ENCODE results near the gene STK4. TPM values are rescaled to one million over a fixed set of nuclear protein-coding genes. Genes with fewer than 3 reads are reported as not detected.

Gene STK4
- total RNA-seq, 1 donor from 2014 or later: 17.7 TPM

DNA sequence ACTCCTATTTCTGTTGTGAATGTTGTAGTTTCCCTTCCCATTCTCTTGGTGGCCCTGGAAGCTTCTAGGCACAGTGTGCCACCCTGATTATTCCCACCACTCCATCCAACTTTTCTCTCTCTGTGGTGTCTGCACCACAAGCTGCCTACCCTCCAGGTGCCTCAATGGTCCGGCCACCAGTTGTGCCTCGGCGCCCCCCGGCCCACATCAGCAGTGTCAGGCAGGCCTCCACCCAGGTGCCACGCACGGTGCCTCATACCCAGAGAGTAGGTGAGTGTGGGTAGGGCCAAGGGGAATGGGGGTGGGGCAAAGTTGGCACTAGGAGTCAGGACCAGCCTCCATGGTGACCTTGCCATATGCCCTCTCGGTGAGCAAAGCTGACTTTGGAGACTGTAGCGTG, 33.4 kb upstream of the STK4 start:
- Histone ChIP-seq H3K27ac (ENCODE audit: low read depth, low read length) (no peak overlapping the region), H3K27me3 (ENCODE audit: control insufficient read depth in 3 of 3, insufficient read depth in 3 of 3, low read length in 3 of 3) (no peaks in the 10 kb centered on the region), H3K9me3 (ENCODE audit: control insufficient read depth in 3 of 3, low read length in 3 of 3) (no peaks in the 10 kb centered on the region), H3K4me3 (ENCODE audit: low read length in 3 of 3) (no peak overlapping the region), H3K9ac (ENCODE audit: low read depth in 1 of 3, low read length in 3 of 3) (no peak overlapping the region), H3K4me1 (ENCODE audit: control insufficient read depth in 3 of 3, insufficient read depth in 3 of 3, low read length in 3 of 3) (peaks cover 0 to 6% (median 0%) of the 10 kb centered on the region in 3 donors), H3K36me3 (ENCODE audit: control insufficient read depth in 3 of 3, insufficient read depth in 3 of 3, low read length in 3 of 3) (peaks cover 0 to 5% (median 1%) of the 10 kb centered on the region in 3 donors)

DNA sequence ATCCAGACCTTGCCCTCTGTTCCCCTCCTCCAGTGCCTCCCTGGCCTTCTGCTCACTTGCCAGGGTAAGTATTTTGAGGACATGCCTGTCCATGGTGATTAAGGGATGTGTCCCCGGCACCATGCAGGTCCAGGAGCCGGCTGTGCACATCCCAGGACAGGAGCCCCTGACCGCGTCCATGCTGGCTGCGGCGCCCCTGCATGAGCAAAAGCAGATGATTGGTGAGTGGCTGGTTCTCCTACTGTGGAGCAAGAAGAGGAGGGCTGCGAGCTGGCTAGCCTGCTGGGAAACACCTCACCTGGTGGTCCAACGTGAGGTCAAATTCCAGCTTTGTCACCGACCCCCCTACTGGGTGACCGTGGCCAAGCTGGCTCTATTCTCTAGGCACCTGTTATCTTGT, 29.8 kb upstream of the STK4 start:
- Histone ChIP-seq H3K9ac (ENCODE audit: low read depth in 1 of 3, low read length in 3 of 3) (no peak overlapping the region), H3K4me1 (ENCODE audit: control insufficient read depth in 3 of 3, insufficient read depth in 3 of 3, low read length in 3 of 3) (peaks cover 0 to 6% (median 0%) of the 10 kb centered on the region in 3 donors), H3K27ac (ENCODE audit: low read depth, low read length) (no peak overlapping the region), H3K27me3 (ENCODE audit: control insufficient read depth in 3 of 3, insufficient read depth in 3 of 3, low read length in 3 of 3) (no peaks in the 10 kb centered on the region), H3K36me3 (ENCODE audit: control insufficient read depth in 3 of 3, insufficient read depth in 3 of 3, low read length in 3 of 3) (peaks cover 3 to 12% (median 9%) of the 10 kb centered on the region in 3 donors), H3K4me3 (ENCODE audit: low read length in 3 of 3) (no peak overlapping the region), H3K9me3 (ENCODE audit: control insufficient read depth in 3 of 3, low read length in 3 of 3) (no peaks in the 10 kb centered on the region)

DNA sequence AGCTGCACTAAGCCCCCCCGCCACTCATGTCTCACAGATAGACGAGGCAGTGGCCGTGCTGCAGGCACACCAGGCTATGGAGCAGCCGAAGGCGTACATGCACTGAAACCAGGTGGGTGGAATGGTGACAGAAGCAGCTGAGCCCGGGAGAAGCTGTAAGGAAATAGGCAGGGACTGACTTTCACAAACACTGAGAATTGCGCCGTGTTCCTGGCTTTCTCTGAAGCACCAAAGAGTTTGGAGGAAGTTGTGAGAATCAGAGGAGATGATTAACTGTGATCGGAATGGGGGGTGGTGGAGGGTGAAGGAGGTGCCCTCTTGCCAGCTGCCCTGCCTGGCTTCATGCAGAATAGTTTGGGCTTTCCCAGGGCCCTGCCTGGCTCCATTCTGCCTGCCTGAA, 27.7 kb upstream of the STK4 start:
- Histone ChIP-seq H3K27me3 (ENCODE audit: control insufficient read depth in 3 of 3, insufficient read depth in 3 of 3, low read length in 3 of 3) (no peaks in the 10 kb centered on the region), H3K36me3 (ENCODE audit: control insufficient read depth in 3 of 3, insufficient read depth in 3 of 3, low read length in 3 of 3) (peaks cover 21 to 34% (median 30%) of the 10 kb centered on the region in 3 donors), H3K9me3 (ENCODE audit: control insufficient read depth in 3 of 3, low read length in 3 of 3) (no peaks in the 10 kb centered on the region), H3K9ac (ENCODE audit: low read depth in 1 of 3, low read length in 3 of 3) (no peak overlapping the region), H3K4me1 (ENCODE audit: control insufficient read depth in 3 of 3, insufficient read depth in 3 of 3, low read length in 3 of 3) (no peaks in the 10 kb centered on the region), H3K4me3 (ENCODE audit: low read length in 3 of 3) (no peak overlapping the region), H3K27ac (ENCODE audit: low read depth, low read length) (no peak overlapping the region)

DNA sequence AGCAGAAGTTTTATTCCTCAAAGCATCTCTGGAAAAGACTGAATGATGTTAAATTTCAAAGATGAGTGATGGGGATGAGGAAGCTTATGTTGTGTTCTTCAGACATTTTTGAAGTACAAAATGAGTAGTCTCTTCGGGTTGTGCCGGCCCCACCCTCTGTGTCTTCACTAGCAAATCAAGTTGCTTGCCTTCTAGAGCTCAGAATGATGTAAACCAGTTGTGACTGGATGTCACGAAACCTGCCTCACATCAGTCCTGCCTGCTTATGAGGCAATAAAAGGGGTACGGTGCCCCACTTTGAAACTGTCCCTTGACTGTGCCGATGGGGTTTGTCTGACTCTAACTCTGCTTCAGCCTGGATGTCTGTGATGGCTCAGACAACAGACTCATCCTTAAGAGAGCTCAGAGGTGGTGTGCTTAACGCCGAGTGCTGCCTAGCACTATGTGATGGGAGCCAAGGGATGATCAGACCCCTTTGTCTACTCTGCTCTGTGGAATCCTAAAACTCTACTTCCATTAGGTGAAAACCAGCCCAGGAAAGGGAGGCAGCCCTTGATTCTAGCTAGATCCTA, 25.1 kb upstream of the STK4 start:
- Histone ChIP-seq H3K27me3 (ENCODE audit: control insufficient read depth in 3 of 3, insufficient read depth in 3 of 3, low read length in 3 of 3) (no peaks in the 10 kb centered on the region), H3K9ac (ENCODE audit: low read depth in 1 of 3, low read length in 3 of 3) (no peak overlapping the region), H3K9me3 (ENCODE audit: control insufficient read depth in 3 of 3, low read length in 3 of 3) (no peaks in the 10 kb centered on the region), H3K27ac (ENCODE audit: low read depth, low read length) (no peak overlapping the region), H3K4me3 (ENCODE audit: low read length in 3 of 3) (no peak overlapping the region), H3K36me3 (ENCODE audit: control insufficient read depth in 3 of 3, insufficient read depth in 3 of 3, low read length in 3 of 3) (peaks cover 25 to 47% (median 44%) of the 10 kb centered on the region in 3 donors), H3K4me1 (ENCODE audit: control insufficient read depth in 3 of 3, insufficient read depth in 3 of 3, low read length in 3 of 3) (no peaks in the 10 kb centered on the region)

DNA sequence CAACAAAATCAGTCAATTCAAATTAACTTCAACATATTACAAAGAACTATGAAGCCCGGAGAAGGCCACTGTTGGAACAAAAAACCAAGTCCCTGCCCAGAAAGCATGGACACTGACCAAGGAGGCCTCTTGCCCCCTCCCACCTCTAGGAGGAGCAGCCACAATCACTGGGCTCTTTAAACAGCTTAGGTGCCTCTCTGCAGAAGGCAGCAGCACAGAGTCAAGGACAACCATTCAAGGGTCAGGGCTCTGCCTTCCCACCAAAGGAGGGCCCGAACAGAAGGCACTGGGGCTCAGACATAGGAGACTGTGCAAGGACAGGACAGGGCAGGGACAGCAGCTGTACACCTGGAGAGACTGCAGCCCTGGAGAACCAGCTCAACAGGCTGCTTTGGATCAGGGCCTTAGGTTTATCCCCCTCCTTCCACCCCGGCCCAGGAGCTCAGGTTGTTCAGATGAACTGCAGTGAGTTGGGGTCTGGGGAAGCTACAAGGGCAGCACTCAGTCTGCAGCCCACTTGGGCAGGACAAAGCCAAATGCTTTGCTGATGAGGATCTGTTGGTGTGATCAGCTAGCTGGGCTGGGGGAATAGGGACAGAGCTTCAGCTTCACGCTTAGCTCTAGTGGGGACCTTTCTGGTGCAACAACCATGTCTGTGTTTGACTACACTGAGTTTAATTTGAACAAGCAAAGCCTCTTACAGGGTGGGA, 23.9 kb upstream of the STK4 start:
- H3K4me3 ChIP-seq (ENCODE audit: low read length in 3 of 3): no peak overlapping the region
- H3K36me3 ChIP-seq (ENCODE audit: control insufficient read depth in 3 of 3, insufficient read depth in 3 of 3, low read length in 3 of 3): peaks cover 28 to 51% (median 50%) of the 10 kb centered on the region in 3 donors
- H3K27ac ChIP-seq (ENCODE audit: low read depth, low read length): no peak overlapping the region

DNA sequence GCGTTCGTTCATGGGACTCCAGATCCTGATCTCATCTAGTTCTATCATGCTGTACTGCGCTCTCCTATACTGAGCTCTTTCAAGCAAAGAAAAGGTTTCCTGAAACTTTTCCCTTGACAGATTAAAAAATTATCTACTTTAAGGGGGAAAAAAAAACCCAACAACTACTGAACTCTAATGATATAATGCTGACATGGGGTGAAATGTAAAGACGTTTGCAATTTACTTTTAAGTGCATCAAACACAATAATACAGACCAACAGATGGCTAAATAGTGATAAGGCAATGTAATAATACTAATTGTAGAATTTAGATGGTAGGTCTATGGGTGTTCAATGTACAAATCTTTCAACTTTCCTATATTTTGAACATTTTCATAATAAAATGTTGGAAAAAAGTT, 22.5 kb upstream of the STK4 start:
- Histone ChIP-seq H3K9ac (ENCODE audit: low read depth in 1 of 3, low read length in 3 of 3) (no peak overlapping the region), H3K4me1 (ENCODE audit: control insufficient read depth in 3 of 3, insufficient read depth in 3 of 3, low read length in 3 of 3) (peaks cover 0 to 3% (median 0%) of the 10 kb centered on the region in 3 donors), H3K27me3 (ENCODE audit: control insufficient read depth in 3 of 3, insufficient read depth in 3 of 3, low read length in 3 of 3) (no peaks in the 10 kb centered on the region), H3K9me3 (ENCODE audit: control insufficient read depth in 3 of 3, low read length in 3 of 3) (no peaks in the 10 kb centered on the region), H3K27ac (ENCODE audit: low read depth, low read length) (no peak overlapping the region), H3K4me3 (ENCODE audit: low read length in 3 of 3) (no peak overlapping the region), H3K36me3 (ENCODE audit: control insufficient read depth in 3 of 3, insufficient read depth in 3 of 3, low read length in 3 of 3) (peaks cover 37 to 61% (median 56%) of the 10 kb centered on the region in 3 donors)

More for the DNA sequence above, 23.9 kb upstream of the STK4 start:
- Histone ChIP-seq H3K27me3 (ENCODE audit: control insufficient read depth in 3 of 3, insufficient read depth in 3 of 3, low read length in 3 of 3) (no peaks in the 10 kb centered on the region), H3K9ac (ENCODE audit: low read depth in 1 of 3, low read length in 3 of 3) (no peak overlapping the region), H3K9me3 (ENCODE audit: control insufficient read depth in 3 of 3, low read length in 3 of 3) (no peaks in the 10 kb centered on the region), H3K4me1 (ENCODE audit: control insufficient read depth in 3 of 3, insufficient read depth in 3 of 3, low read length in 3 of 3) (peaks cover 0 to 3% (median 0%) of the 10 kb centered on the region in 3 donors)

DNA sequence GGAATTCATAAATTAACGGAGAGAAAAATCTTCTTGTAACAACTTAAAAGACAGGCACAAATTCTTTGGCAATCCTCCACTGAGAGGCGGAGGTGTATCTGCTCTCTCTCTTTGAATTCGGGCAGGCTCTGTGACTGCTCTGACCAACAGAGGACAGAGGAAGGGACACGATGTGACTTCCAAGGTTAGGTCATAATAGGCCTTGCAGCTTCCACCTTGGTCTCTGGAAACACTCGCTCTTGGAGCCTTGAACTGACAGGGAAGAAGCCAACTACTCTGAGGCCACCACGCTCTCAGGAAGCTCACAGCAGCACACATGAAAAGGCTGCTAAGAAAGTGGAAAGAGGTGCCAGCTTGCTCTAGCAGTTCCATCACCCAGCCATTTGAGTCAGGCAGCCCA, 21.1 kb upstream of the STK4 start:
- Histone ChIP-seq H3K4me1 (ENCODE audit: control insufficient read depth in 3 of 3, insufficient read depth in 3 of 3, low read length in 3 of 3) (peaks cover 0 to 3% (median 0%) of the 10 kb centered on the region in 3 donors), H3K4me3 (ENCODE audit: low read length in 3 of 3) (no peak overlapping the region), H3K36me3 (ENCODE audit: control insufficient read depth in 3 of 3, insufficient read depth in 3 of 3, low read length in 3 of 3) (peaks cover 42 to 67% (median 56%) of the 10 kb centered on the region in 3 donors), H3K27me3 (ENCODE audit: control insufficient read depth in 3 of 3, insufficient read depth in 3 of 3, low read length in 3 of 3) (no peaks in the 10 kb centered on the region), H3K9me3 (ENCODE audit: control insufficient read depth in 3 of 3, low read length in 3 of 3) (no peaks in the 10 kb centered on the region), H3K27ac (ENCODE audit: low read depth, low read length) (no peak overlapping the region), H3K9ac (ENCODE audit: low read depth in 1 of 3, low read length in 3 of 3) (no peak overlapping the region)

DNA sequence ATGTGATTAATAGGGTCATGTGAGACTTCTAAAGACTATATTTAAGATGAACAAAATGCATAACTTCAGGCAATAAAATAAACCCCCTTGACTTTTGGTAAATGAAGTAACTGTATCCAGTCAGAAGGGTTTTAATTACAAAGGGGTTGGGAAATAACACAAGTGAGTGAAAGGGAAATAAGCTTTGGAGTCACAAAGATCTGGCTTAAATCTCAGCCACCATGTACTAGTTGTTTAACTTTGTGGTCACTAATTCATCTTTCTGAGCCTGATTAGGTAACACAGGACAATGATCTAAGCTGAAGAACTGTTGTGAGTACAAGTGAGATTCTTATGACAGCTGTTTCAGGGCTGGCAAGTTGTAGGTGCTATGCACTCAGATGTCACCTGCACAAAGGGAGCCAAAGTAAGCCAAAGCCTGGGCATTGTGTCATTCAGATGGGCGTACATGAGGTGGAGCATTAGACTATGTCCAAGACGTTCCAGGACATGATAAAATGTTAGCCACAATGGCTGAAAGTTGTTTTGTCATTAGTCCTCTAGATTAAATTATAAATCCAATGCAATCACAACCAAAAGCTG, 19.9 kb upstream of the STK4 start:
- H3K4me3 ChIP-seq (ENCODE audit: low read length in 3 of 3): no peak overlapping the region
- H3K27me3 ChIP-seq (ENCODE audit: control insufficient read depth in 3 of 3, insufficient read depth in 3 of 3, low read length in 3 of 3): no peaks in the 10 kb centered on the region
- no peak overlapping the region for H3K27ac ChIP-seq (ENCODE audit: low read depth, low read length)
- H3K4me1 ChIP-seq (ENCODE audit: control insufficient read depth in 3 of 3, insufficient read depth in 3 of 3, low read length in 3 of 3): peaks cover 0 to 3% (median 0%) of the 10 kb centered on the region in 3 donors
- no peak overlapping the region for H3K9ac ChIP-seq (ENCODE audit: low read depth in 1 of 3, low read length in 3 of 3)
- H3K36me3 ChIP-seq (ENCODE audit: control insufficient read depth in 3 of 3, insufficient read depth in 3 of 3, low read length in 3 of 3): peaks cover 50 to 73% (median 67%) of the 10 kb centered on the region in 3 donors
- H3K9me3 ChIP-seq (ENCODE audit: control insufficient read depth in 3 of 3, low read length in 3 of 3): no peaks in the 10 kb centered on the region

DNA sequence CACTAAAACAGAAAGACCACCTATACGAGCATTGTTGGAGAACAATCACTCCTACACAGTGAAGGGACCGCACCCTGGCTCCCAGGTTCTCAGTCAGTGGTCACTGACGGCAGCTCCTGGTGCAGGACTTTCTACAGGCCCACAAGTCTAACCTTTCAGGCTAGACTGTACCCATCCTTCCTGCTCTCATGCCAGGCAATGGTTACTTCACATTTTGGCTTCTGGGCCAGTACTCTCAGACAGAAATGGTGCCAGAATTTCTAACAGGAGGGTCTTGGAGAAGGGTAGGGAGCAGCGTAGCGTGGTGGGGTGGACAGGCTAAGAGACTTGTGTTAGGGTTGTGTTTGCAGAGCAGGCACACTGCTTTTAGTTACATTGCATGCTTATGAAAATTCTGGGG, 18.2 kb upstream of the STK4 start:
- Histone ChIP-seq H3K4me1 (ENCODE audit: control insufficient read depth in 3 of 3, insufficient read depth in 3 of 3, low read length in 3 of 3) (peaks cover 0 to 3% (median 0%) of the 10 kb centered on the region in 3 donors), H3K9me3 (ENCODE audit: control insufficient read depth in 3 of 3, low read length in 3 of 3) (no peaks in the 10 kb centered on the region), H3K4me3 (ENCODE audit: low read length in 3 of 3) (no peak overlapping the region), H3K27me3 (ENCODE audit: control insufficient read depth in 3 of 3, insufficient read depth in 3 of 3, low read length in 3 of 3) (no peaks in the 10 kb centered on the region), H3K9ac (ENCODE audit: low read depth in 1 of 3, low read length in 3 of 3) (no peak overlapping the region), H3K27ac (ENCODE audit: low read depth, low read length) (no peak overlapping the region), H3K36me3 (ENCODE audit: control insufficient read depth in 3 of 3, insufficient read depth in 3 of 3, low read length in 3 of 3) (peaks cover 45 to 73% (median 67%) of the 10 kb centered on the region in 3 donors)

DNA sequence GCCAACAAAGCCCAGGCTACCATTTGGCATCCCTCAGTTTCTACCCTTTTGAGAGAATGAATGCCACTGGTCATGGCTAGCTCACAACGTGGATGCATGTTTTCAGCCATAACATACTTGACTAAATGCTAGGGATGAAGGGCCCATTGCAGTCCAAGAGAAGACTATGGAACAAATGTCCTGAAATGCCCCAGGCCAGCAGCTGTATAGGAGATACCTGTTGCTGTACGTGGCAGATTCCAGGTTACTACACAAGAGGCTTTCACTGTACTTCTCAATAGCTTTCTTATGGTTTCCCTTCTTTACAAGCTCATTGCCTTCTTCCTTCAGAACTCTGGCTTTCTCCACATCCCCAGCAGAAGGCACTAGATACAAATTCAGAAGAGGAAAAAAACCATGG, 17.8 kb upstream of the STK4 start:
- H3K4me1 ChIP-seq (ENCODE audit: control insufficient read depth in 3 of 3, insufficient read depth in 3 of 3, low read length in 3 of 3): peaks cover 0 to 3% (median 0%) of the 10 kb centered on the region in 3 donors
- H3K36me3 ChIP-seq (ENCODE audit: control insufficient read depth in 3 of 3, insufficient read depth in 3 of 3, low read length in 3 of 3): peaks cover 42 to 73% (median 67%) of the 10 kb centered on the region in 3 donors
- H3K27me3 ChIP-seq (ENCODE audit: control insufficient read depth in 3 of 3, insufficient read depth in 3 of 3, low read length in 3 of 3): no peaks in the 10 kb centered on the region
- no peaks in the 10 kb centered on the region for H3K9me3 ChIP-seq (ENCODE audit: control insufficient read depth in 3 of 3, low read length in 3 of 3)
- no peak overlapping the region for H3K9ac ChIP-seq (ENCODE audit: low read depth in 1 of 3, low read length in 3 of 3)
- H3K4me3 ChIP-seq (ENCODE audit: low read length in 3 of 3): no peak overlapping the region
- no peak overlapping the region for H3K27ac ChIP-seq (ENCODE audit: low read depth, low read length)

Measured in skeletal muscle tissue (tissue), 4 donors.